Measurements from ENCODE around the gene VWA2.

VWA2 gene, protein sequence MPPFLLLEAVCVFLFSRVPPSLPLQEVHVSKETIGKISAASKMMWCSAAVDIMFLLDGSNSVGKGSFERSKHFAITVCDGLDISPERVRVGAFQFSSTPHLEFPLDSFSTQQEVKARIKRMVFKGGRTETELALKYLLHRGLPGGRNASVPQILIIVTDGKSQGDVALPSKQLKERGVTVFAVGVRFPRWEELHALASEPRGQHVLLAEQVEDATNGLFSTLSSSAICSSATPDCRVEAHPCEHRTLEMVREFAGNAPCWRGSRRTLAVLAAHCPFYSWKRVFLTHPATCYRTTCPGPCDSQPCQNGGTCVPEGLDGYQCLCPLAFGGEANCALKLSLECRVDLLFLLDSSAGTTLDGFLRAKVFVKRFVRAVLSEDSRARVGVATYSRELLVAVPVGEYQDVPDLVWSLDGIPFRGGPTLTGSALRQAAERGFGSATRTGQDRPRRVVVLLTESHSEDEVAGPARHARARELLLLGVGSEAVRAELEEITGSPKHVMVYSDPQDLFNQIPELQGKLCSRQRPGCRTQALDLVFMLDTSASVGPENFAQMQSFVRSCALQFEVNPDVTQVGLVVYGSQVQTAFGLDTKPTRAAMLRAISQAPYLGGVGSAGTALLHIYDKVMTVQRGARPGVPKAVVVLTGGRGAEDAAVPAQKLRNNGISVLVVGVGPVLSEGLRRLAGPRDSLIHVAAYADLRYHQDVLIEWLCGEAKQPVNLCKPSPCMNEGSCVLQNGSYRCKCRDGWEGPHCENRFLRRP

GRCh38 chr10:114239117-114239993, at the start of gene VWA2:
Gene VWA2, plus strand, starts transcription at chr10:114239254. Its CDS starts 9,460 bp downstream, at chr10:114248714.
- no peak for DNase-seq
- intact Hi-C loops (cut with DNase I): no loop called here

GRCh38 chr10:114189700-114190099, 49.4 kb upstream of the VWA2 start:
- intact Hi-C loops (cut with DNase I): no loop called here
- no peak for DNase-seq

- no peak for DNase-seq
- intact Hi-C loops (cut with DNase I): no loop called here
Measured at GRCh38 chr10:114195079-114195478, 44.0 kb upstream of the VWA2 start.

DNA sequence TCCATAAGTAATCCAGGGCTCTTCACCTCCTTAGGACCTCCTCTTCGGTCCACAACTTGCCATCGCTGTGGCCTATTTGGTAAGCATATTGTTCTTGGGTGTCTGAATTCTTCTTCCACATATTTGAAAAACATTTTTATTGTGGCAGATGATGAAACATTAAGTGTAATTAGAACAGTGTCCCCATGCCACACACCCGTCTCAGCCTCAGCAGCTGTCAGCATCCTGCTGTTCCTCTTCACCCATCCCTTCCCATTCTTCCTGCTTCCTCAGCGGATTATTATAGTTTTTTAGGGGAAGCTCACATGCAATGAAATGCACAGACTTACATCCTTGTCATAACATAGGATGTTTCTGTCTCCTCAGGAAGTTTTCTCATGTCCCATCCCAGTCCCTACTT, 39.8 kb upstream of the VWA2 start:
- intact Hi-C loops (cut with DNase I): no loop called here

DNA sequence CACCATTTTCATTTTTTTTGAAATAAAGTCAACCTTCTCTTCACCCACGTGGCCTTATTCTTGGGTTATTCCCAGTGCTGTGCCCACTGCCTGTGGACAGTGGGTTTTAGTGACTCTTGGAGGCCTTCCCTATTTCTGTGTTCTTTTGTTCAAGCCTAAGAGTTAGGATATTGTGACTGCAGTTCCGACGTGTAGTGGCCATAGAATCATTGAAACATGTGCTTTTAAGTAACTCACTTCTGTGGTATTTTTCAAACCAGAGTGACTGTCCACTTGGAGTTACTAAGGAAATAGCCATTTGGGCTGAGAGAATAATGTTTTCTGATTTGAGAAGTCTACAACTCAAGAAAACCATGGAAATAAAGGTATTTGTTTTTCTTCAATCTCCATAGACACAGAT, 36.2 kb upstream of the VWA2 start:
- intact Hi-C loops (cut with DNase I): no loop called here
- DNase-seq: no peak

More for the DNA sequence above, 39.8 kb upstream of the VWA2 start:
- no peak for DNase-seq

- no peak for DNase-seq
- intact Hi-C loops (cut with DNase I): no loop called here
Measured at GRCh38 chr10:114206902-114207301, 32.2 kb upstream of the VWA2 start.

DNA sequence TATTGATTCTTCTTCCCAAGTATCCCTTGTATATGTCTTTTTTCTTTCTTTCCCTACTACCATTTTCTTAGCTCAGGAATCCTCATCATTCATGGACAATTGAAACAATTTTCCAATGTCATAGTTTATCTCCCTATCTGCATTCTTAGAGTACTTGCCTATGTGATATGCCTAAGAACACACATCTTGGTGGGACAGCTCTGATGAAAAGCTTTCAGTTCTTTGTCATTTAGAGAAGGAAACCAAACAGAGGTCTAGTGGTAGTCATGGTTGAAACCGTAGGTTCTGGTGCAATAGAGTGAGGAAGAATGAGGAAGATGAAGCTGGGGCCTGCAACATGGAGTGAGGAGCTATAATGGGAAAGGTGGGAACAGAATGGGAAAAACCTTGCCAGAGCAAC, 31.7 kb upstream of the VWA2 start:
- intact Hi-C loops (cut with DNase I): no loop called here
- no peak for DNase-seq

DNA sequence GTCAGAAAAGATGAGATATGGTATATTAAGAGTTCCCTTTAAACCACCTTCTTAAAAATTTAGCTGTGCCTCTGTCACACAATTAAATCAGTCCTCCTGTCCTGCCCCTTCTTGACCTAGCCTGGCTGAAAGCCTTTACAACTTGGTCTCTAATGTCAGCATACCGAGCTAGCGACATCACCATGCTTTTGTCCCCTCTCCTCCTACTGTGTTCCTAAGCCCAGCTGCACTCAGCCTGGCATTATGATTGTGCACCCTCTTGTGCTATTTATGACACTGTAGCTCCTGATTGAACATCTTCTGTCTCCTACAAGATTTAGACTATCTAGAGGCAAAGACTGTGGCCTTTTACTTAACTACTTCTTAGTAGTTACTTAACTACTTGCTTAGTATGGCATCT, 30.7 kb upstream of the VWA2 start:
- intact Hi-C loops (cut with DNase I): no loop called here
- DNase-seq: no peak

DNA sequence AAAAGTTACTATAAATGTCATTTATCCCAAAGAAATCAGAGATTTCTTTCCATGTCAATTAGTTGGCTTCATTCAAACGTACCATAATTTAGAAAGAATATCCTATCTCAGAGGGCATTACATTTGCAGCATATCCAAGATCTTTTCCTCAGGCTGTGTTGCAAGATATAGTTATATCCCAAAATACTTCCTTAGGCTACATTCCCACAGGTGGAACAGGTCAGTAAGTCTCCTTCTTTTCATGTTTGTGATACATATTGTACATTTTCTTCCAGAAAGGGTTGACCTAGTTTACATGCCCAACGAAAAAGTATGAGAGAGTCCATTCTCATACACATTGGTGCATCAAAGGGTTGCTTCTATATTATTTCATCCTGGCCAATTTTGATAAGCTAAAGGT, 26.9 kb upstream of the VWA2 start:
- intact Hi-C loops (cut with DNase I): no loop called here
- DNase-seq: no peak

- intact Hi-C loops (cut with DNase I): no loop called here
- DNase-seq: no peak
Measured at GRCh38 chr10:114215033-114215432, 24.0 kb upstream of the VWA2 start.

- no peak for DNase-seq
- intact Hi-C loops (cut with DNase I): no loop called here
Measured at GRCh38 chr10:114220281-114220680, 18.8 kb upstream of the VWA2 start.

DNA sequence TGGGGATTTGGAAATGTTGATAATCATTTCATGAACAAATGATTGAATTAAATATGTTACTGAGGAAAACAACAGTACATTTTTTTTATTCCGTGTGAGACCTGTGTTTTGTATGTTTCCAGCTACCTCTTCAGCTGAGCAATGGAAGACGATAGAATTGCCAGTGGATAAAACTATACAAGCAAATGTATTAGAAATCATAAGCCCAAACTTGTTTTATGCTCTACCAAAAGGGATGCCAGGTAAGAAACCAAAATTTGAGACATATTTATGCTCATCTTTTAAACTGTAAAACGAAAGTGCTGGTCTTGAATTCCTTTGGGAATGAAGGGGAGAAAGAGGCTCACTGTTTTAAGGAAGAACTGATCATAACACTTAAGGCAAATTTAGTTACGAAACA, 17.8 kb upstream of the VWA2 start:
- intact Hi-C loops (cut with DNase I): no loop called here
- DNase-seq: no peak

DNA sequence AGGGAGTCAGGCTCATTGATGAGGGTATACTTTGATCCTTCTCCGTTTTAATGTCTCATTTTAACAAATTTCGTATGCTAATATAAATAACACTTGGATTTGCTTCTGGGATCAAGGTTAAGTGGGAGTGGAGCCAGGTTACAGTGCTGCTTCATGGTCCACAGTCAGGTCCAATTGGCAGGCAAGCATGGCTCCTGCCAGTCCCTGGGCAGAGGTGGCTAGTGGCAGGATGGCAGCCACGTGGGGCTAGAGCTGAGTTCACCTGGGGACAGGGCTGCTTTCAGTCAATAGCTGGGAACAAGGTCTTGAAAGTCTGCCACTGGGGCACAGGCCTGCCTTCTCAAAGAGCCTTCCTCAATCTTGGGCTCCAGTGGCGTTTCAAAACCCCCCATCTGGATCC, 16.0 kb upstream of the VWA2 start:
- intact Hi-C loops (cut with DNase I): no loop called here
- no peak for DNase-seq

GRCh38 chr10:114228156-114228555, 10.9 kb upstream of the VWA2 start:
- no peak for DNase-seq

DNA sequence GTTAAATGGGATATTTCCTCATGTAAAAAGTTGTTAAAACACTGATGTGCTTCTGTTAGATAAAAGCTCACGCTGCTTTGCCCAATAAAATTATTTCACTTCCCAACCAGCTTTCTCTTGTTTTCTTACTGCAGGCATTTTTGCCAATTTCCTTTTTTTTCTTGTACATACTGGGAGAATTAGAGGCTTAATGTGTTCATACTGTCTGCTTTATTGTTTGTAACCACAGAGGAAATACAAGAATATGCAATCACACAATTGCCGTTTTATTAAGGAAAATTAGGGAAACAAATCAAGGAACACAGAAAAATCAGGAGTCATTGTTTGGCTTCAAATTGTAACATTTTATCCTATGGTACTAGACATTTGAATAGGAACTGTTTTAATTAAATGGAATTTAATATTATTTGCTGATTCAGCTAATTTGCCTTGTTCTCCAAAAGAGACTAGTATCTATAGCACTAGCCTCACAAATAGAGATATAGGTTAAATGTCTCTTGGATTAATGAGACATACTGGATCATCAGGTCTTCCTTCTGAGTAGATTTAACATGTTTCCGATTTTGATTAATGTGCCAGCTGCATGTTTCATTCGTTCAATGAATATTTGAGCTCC, 6.4 kb upstream of the VWA2 start:
- no peak for DNase-seq

More at GRCh38 chr10:114228156-114228555, 10.9 kb upstream of the VWA2 start:
- intact Hi-C loops (cut with DNase I): no loop called here

DNA sequence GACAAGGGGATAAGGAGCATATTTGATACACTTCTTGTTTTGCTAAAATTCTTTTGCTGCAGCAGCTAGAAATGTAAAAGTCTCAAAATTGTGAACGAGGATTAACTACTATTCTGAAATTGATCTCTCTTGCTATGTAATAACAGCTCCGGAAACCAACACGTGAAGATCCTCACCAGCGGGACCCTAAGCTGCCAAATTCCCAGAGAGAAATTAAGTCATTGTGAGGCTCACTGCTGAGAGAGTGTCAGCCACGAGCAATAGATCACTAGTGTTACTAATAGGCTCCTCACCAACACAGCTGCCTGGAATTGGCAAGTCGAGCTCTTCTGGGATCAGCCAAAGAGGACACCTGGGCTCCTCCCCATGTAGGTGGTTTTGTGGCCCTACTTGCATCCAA, 5.6 kb upstream of the VWA2 start:
- intact Hi-C loops (cut with DNase I): no loop called here
- no peak for DNase-seq

More for the DNA sequence above, 6.4 kb upstream of the VWA2 start:
- intact Hi-C loops (cut with DNase I): no loop called here

- DNase-seq: no peak
- intact Hi-C loops (cut with DNase I): no loop called here
Measured at GRCh38 chr10:114234132-114234531, 4.9 kb upstream of the VWA2 start.

DNA sequence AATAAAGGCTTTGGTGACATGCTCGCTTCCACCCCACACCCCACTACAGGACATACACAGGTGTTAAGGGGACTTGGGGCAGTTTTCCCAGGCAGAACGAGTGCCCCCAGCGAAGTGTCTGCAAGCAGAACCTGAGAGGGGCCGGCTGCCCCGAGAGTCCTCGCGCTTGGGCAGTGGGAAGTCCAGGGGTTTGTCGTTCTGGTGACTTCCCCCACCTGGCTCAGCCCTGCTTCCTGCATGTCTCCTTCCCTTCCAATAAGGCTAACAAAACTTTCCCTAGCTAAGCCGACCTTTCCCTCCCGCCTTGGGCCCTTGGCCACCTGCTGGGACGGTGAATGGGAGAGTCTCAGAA, 916 bp downstream of the VWA2 start:
- peak in 1 of 10 donors; percentile 80 for DNase-seq
- intact Hi-C loops (cut with DNase I): no loop called here

DNA sequence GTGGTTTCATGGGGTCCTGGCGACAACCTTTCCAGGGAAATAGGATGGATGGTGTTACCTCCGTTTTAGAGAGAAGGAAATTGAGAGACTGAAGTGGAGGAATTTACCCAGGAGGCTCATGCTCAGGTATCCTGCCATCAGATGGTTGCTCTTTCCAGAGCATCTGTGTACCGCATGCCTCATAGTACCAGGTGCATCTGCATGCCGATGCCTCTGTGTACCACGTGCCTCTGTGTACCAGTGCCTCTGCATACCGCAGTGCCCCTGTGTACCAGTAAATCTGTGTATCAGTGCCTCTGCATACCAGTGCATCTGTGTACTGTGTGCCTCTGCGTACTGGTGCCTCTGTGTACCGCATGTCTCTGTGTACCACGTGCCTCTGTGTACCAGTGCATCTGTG, 3.2 kb downstream of the VWA2 start:
- no peak for DNase-seq
- intact Hi-C loops (cut with DNase I): no loop called here

DNA sequence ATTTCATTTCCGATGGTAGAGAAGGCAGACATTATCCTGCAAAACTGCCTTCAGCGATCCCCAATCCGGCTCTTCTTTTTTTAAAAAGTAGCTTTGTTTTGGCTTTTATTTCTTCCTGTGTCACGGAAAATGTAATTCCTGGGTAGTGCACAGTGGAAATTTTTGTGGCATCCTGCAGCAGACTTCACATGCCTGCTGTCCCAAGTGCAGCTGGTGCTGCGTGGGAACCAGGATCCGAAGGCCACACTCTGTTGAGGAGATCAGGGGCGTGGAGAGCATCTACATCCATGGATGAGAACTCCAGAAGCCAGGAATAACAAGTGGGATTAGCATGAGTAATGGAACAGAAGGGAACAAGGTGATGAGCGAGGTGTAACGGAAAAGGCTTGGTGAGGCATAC, 4.6 kb downstream of the VWA2 start:
- intact Hi-C loops (cut with DNase I): no loop called here
- DNase-seq: no peak

GRCh38 chr10:114244126-114244525, 5.1 kb downstream of the VWA2 start:
- DNase-seq: no peak
- intact Hi-C loops (cut with DNase I): no loop called here

Data from posterior cingulate gyrus (tissue), 11 donors.